Measurements from ENCODE around the gene NSD1. TPM values are rescaled to one million over a fixed set of nuclear protein-coding genes. Genes with fewer than 3 reads are reported as not detected.

NSD1 gene
- total and polyA plus RNA-seq, 10 of the 15 experiments (the other 5 are each of a cell fraction or from before 2014, with no cell fraction given) = 7.0 to 57.9 (median 30.4) TPM

DNA sequence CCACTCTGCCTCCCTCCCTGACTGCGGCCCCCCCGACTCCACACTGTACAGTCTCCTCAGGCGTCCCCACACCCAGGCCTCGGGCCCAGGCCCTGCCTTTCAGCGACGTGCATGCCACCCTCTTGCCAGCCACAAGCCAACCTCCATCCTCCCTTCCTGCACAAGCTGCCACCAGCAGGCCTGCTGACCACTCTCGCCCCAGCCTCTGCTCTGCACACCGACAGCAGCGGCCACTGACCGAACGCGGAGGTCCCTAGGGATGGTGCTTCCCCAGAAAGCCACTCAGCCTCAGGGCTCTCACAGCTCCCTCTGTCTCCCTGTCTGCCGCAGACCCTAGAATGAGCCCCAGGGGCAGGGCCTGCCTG is 199.3 kb downstream of the NSD1 start:
- TF ChIP-seq ZNF384 (IDR thresholded peaks at IDR 0.05; ENCODE audit: borderline replicate concordance, low read depth, low read length) (no peak), SUZ12 (IDR thresholded peaks at IDR 0.05; ENCODE audit: unreplicated experiment) (no peak), SMC3 (IDR thresholded peaks at IDR 0.05; ENCODE audit: borderline replicate concordance, low read length) (no peak), RB1 (IDR thresholded peaks at IDR 0.05; ENCODE audit: borderline replicate concordance) (no peak), SMARCA5 (IDR thresholded peaks at IDR 0.05) (no peak), POLR2A (IDR thresholded peaks at IDR 0.05; ENCODE audit: low read depth, low read length) (0 out of 2 replicates have a peak, but pooled peaks have one; percentile 39)
- TF ChIP-seq, protein P1, sequence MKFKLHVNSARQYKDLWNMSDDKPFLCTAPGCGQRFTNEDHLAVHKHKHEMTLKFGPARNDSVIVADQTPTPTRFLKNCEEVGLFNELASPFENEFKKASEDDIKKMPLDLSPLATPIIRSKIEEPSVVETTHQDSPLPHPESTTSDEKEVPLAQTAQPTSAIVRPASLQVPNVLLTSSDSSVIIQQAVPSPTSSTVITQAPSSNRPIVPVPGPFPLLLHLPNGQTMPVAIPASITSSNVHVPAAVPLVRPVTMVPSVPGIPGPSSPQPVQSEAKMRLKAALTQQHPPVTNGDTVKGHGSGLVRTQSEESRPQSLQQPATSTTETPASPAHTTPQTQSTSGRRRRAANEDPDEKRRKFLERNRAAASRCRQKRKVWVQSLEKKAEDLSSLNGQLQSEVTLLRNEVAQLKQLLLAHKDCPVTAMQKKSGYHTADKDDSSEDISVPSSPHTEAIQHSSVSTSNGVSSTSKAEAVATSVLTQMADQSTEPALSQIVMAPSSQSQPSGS (IDR thresholded peaks at IDR 0.05; ENCODE audit: low read length) = no peak
- intact Hi-C loops (cut with micrococcal nuclease; ENCODE audit: unreplicated experiment) (no loop called here), in situ Hi-C loops (cut with MboI) (no loop called here)
- ChIA-PET POLR2A (no interaction called here), SMC1A (ENCODE audit: uncharacterized antibody, unreplicated experiment) (no interaction called here), RAD21 (ENCODE audit: unreplicated experiment) (no interaction called here), CTCF (interaction anchor here (0.5 kb wide), 1 partner anchor 169 kb away, joined by 3 read pairs; no protein-coding TSS in a partner anchor)
- Histone ChIP-seq H3K36me3 (ENCODE audit: control insufficient read depth in 2 of 2, insufficient read depth in 2 of 2, low read length in 1 of 2) (peaks cover 21 to 63% of the 10 kb centered on the region in 2 experiments), H4K20me1 (ENCODE audit: control insufficient read depth, insufficient read depth) (no peaks in the 10 kb centered on the region; the same call in 1 of the 2 replicates), H3K79me2 (ENCODE audit: control insufficient read depth, insufficient read depth, low read length) (no peaks in the 10 kb centered on the region), H3K9me3 (replicated peaks; ENCODE audit: control insufficient read depth, insufficient read depth, low read length) (no peaks in the 10 kb centered on the region), H3K27me3 (replicated peaks in 1 of 2; ENCODE audit: control insufficient read depth in 2 of 2, insufficient read depth in 2 of 2, low read length in 1 of 2) (no peaks in the 10 kb centered on the region), H3K9ac (ENCODE audit: control insufficient read depth, insufficient read depth, low read length) (no peak overlapping the region), H3K4me3 (no peak overlapping the region), H3K4me2 (ENCODE audit: control insufficient read depth, insufficient read depth) (no peak overlapping the region), H2AFZ (ENCODE audit: control insufficient read depth, low read depth, low read length) (no peak overlapping the region), H3K27ac (ENCODE audit: control insufficient read depth, insufficient read depth) (no peak overlapping the region), H3K4me1 (ENCODE audit: control insufficient read depth, insufficient read depth, low read length) (no peaks in the 10 kb centered on the region)
- BruUV-seq (replicated peaks) = no TSS peak
- no peak for DNase-seq (ENCODE audit: low read depth, low spot score)
- no peak for FAIRE-seq
- WGBS (ENCODE audit: insufficient coverage, insufficient replicate concordance, low lambda C conversion rate, missing lambda C conversion rate) = 91% methylated on average over 13 of the region's 13 CpGs
- ATAC-seq = no peak
